Measurements from ENCODE around the gene NCS1. TPM values are rescaled to one million over a fixed set of nuclear protein-coding genes. Genes with fewer than 3 reads are reported as not detected.

Gene NCS1
- total RNA-seq, 1 experiment from 2014 or later: 68.7 TPM

- H3K36me3 ChIP-seq (ENCODE audit: control insufficient read depth in 1 of 2, insufficient read depth in 2 of 2, low read length in 2 of 2): no peaks in the 10 kb centered on the region
- ChIA-PET CTCF (no interaction called here), RAD21 (ENCODE audit: low non-redundant PET in 1 of 2, low total read pairs in 2 of 2, uncharacterized antibody in 2 of 2, unreplicated experiment in 2 of 2) (no interaction called here), POLR2A (no interaction called here)
- no peak overlapping the region for H2AFZ ChIP-seq (ENCODE audit: low read depth, low read length, poor library complexity, severe bottlenecking)
- DNase-seq (ENCODE audit: low read depth, low spot score) (no peak), ATAC-seq (no peak)
- no TSS peak for BruUV-seq (replicated peaks)
- H3K4me1 ChIP-seq (ENCODE audit: control insufficient read depth in 1 of 2, insufficient read depth in 2 of 2, low read length in 2 of 2): peaks cover 17 to 44% of the 10 kb centered on the region in 2 experiments
- no peak overlapping the region for H3K9ac ChIP-seq (ENCODE audit: low read length)
- no peak overlapping the region; the same call in 1 of the 2 replicates for H3K27ac ChIP-seq (ENCODE audit: low read depth, low read length)
- H3K4me3 ChIP-seq (replicated peaks in 1 of 2; ENCODE audit: low read depth in 1 of 2, low read length in 2 of 2): no peak overlapping the region
- peaks cover 97% of the 10 kb centered on the region for H3K79me2 ChIP-seq (ENCODE audit: insufficient read depth, low read length)
- intact Hi-C loops (cut with micrococcal nuclease): no loop called here
- H3K27me3 ChIP-seq (ENCODE audit: insufficient read depth, low read length): no peaks in the 10 kb centered on the region
- H4K20me1 ChIP-seq (ENCODE audit: insufficient read depth): no peaks in the 10 kb centered on the region
- no peaks in the 10 kb centered on the region for H3K9me2 ChIP-seq (ENCODE audit: insufficient read depth)
- TF ChIP-seq, protein P1, sequence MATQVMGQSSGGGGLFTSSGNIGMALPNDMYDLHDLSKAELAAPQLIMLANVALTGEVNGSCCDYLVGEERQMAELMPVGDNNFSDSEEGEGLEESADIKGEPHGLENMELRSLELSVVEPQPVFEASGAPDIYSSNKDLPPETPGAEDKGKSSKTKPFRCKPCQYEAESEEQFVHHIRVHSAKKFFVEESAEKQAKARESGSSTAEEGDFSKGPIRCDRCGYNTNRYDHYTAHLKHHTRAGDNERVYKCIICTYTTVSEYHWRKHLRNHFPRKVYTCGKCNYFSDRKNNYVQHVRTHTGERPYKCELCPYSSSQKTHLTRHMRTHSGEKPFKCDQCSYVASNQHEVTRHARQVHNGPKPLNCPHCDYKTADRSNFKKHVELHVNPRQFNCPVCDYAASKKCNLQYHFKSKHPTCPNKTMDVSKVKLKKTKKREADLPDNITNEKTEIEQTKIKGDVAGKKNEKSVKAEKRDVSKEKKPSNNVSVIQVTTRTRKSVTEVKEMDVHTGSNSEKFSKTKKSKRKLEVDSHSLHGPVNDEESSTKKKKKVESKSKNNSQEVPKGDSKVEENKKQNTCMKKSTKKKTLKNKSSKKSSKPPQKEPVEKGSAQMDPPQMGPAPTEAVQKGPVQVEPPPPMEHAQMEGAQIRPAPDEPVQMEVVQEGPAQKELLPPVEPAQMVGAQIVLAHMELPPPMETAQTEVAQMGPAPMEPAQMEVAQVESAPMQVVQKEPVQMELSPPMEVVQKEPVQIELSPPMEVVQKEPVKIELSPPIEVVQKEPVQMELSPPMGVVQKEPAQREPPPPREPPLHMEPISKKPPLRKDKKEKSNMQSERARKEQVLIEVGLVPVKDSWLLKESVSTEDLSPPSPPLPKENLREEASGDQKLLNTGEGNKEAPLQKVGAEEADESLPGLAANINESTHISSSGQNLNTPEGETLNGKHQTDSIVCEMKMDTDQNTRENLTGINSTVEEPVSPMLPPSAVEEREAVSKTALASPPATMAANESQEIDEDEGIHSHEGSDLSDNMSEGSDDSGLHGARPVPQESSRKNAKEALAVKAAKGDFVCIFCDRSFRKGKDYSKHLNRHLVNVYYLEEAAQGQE (IDR thresholded peaks at IDR 0.05; ENCODE audit: low read depth): no peak
- TF ChIP-seq JUND (IDR thresholded peaks at IDR 0.05) (no peak), POLR2A (IDR thresholded peaks at IDR 0.05; ENCODE audit: borderline replicate concordance, extremely low read depth, insufficient read depth, insufficient read length) (no peak), EGR1 (IDR thresholded peaks at IDR 0.05; ENCODE audit: low read depth) (no peak), EZH2 (IDR thresholded peaks at IDR 0.05) (no peak), ELF1 (IDR thresholded peaks at IDR 0.05; ENCODE audit: borderline replicate concordance, low read depth) (no peak), ZFX (IDR thresholded peaks at IDR 0.05) (no peak), TCF7L2 (IDR thresholded peaks at IDR 0.05; ENCODE audit: borderline replicate concordance, extremely low read depth, insufficient read depth, insufficient read length) (no peak), ZNF274 (IDR thresholded peaks at IDR 0.05; ENCODE audit: low read depth, low read length) (no peak), CTCF (IDR thresholded peaks at IDR 0.05 in 2 of 3, conservative IDR thresholded peaks at IDR 0.05 in 1 of 3; ENCODE audit: borderline replicate concordance in 1 of 3, insufficient read depth in 1 of 3, low read depth in 2 of 3, low read length in 2 of 3) (no peak)
- TF ChIP-seq, protein P2, sequence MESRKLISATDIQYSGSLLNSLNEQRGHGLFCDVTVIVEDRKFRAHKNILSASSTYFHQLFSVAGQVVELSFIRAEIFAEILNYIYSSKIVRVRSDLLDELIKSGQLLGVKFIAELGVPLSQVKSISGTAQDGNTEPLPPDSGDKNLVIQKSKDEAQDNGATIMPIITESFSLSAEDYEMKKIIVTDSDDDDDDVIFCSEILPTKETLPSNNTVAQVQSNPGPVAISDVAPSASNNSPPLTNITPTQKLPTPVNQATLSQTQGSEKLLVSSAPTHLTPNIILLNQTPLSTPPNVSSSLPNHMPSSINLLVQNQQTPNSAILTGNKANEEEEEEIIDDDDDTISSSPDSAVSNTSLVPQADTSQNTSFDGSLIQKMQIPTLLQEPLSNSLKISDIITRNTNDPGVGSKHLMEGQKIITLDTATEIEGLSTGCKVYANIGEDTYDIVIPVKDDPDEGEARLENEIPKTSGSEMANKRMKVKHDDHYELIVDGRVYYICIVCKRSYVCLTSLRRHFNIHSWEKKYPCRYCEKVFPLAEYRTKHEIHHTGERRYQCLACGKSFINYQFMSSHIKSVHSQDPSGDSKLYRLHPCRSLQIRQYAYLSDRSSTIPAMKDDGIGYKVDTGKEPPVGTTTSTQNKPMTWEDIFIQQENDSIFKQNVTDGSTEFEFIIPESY (IDR thresholded peaks at IDR 0.05; ENCODE audit: extremely low read depth, insufficient replicate concordance, low read length): no peak
- H3K9me3 ChIP-seq (ENCODE audit: control insufficient read depth in 1 of 2, insufficient read depth in 1 of 2, low read depth in 1 of 2, low read length in 2 of 2): no peaks in the 10 kb centered on the region
- 0 out of 2 replicates have a peak overlapping the region, but pooled peaks have one; percentile 62 for H3K4me2 ChIP-seq (ENCODE audit: low read length)
Measured at GRCh38 chr9:130181678-130182380, 9.6 kb downstream of the NCS1 start.
